GM18517 (cell line): Measurements from ENCODE around the gene ASH1L.

Experiments
- ATAC-seq: cut with Tn5 transposase; IDR thresholded peaks from one replicate; pipeline ENCODE4 v1.9.1; 2021; ENCODE audit warnings: mild to moderate bottlenecking, moderate library complexity; ENCODE audit not compliant: unreplicated experiment

The ASH1L gene

DNA sequence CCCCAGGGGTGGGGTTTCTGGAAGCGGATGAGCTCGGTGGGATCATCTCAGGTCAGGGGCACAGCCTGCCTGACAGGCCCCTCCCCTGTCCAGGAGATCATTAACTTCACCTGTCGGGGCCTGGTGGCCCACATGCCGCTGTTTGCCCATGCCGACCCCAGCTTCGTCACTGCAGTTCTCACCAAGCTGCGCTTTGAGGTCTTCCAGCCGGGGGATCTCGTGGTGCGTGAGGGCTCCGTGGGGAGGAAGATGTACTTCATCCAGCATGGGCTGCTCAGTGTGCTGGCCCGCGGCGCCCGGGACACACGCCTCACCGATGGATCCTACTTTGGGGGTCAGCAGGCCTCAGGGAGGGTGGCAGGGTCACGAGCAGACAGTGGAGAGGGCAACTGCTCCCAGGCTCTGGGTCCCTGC is 277.0 kb downstream of the ASH1L start:
- no peak for ATAC-seq
